SKM-1 treated with dmso at 0.1 percent for 144 hours (cell line): ENCODE measurements around the gene NKTR.
"Not testable (repeated sequence)": the region's sequence is repeated elsewhere in the genome, so short reads cannot be mapped to it uniquely, and the experiment has no call there.

Source experiments
- DNase-seq: peaks from one replicate; lab custom pipeline; 2025; ENCODE audit not compliant: unreplicated experiment; lab: John Stamatoyannopoulos, UW

The NKTR gene

GRCh38 chr3:42600111-42600957, at the start of gene NKTR:
Gene NKTR (plus strand): TSS chr3:42600686. CDS start chr3:42601007, 321 bp downstream.
- DNase-seq, result peak; percentile 97

GRCh38 chr3:42552830-42553229, 47.7 kb upstream of the NKTR start:
- DNase-seq, result no peak

GRCh38 chr3:42556089-42556632, 44.3 kb upstream of the NKTR start:
- no peak for DNase-seq

GRCh38 chr3:42556817-42557216, 43.7 kb upstream of the NKTR start:
- DNase-seq, result not testable (repeated sequence)

GRCh38 chr3:42557854-42558253, 42.6 kb upstream of the NKTR start:
- DNase-seq, result no peak

- no peak for DNase-seq
Observed at GRCh38 chr3:42562047-42562907, 38.2 kb upstream of the NKTR start.

- DNase-seq, result no peak
Observed at GRCh38 chr3:42569593-42570142, 30.8 kb upstream of the NKTR start.

- peak; percentile 25 for DNase-seq
Observed at GRCh38 chr3:42572278-42572677, 28.2 kb upstream of the NKTR start.

- no peak for DNase-seq
Observed at GRCh38 chr3:42575137-42575741, 25.2 kb upstream of the NKTR start.

- no peak for DNase-seq
Observed at GRCh38 chr3:42578054-42578453, 22.4 kb upstream of the NKTR start.

- DNase-seq, result not testable (repeated sequence)
Observed at GRCh38 chr3:42579346-42579745, 21.1 kb upstream of the NKTR start.

- DNase-seq, result no peak
Observed at GRCh38 chr3:42581400-42581708, 19.1 kb upstream of the NKTR start.

- peak; percentile 98 for DNase-seq
Observed at GRCh38 chr3:42581709-42582473, 18.6 kb upstream of the NKTR start, which contains the start of gene SEC22C. Gene SEC22C (minus strand): TSS chr3:42581967. CDS start chr3:42569046, 12,921 bp downstream.

GRCh38 chr3:42582474-42583070, 17.9 kb upstream of the NKTR start:
- no peak for DNase-seq

- DNase-seq, result no peak
Observed at GRCh38 chr3:42588625-42589024, 11.9 kb upstream of the NKTR start.

GRCh38 chr3:42589382-42590109, 10.9 kb upstream of the NKTR start:
- DNase-seq, result no peak

- DNase-seq, result no peak
Observed at GRCh38 chr3:42590989-42591756, 9.3 kb upstream of the NKTR start.

GRCh38 chr3:42591811-42592210, 8.7 kb upstream of the NKTR start:
- DNase-seq, result no peak
